ENCODE results near the gene RAB26. TPM values are rescaled to one million over a fixed set of nuclear protein-coding genes. Genes with fewer than 3 reads are reported as not detected.
"Not testable (repeated sequence)": the region's sequence is repeated elsewhere in the genome, so short reads cannot be mapped to it uniquely, and the experiment has no call there.

RAB26 gene
- total RNA-seq, 1 donor from 2014 or later = not detected

DNA sequence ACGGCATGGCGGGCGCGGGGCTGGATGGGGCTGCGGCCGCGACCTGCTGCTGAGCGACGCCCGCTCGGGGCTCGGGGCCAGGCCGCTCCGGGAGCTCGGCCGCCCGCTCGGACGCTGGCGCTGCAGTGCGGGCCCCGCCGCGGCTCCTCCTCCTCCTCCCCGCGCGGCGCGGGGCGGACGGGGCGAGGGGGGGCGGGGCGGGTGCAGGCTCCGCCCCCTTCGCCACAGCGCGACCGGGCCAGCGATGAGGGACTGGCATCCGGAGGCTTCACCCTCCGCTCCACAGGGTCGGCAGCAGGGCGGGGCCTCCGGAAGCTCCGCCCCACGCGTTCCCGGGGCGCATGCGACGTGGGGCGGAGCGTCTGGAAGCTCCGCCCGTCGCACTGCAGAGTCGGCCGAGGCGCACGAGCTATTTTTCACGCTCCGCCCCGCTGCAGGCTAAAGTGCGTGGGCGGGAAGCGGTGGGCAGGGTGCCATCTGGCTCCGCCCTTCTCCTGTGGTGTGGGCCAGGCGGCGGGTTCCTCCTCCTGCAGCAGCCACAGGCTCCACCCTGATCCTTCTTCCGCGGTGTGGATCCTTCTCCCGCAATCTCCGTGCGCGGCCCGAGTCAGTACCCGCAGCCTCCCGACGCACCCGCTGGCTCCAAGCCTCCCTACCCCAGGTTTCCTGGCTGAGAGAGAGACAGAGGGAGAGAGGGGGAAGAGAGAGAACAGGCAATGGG lies 12.5 kb upstream of the RAB26 start, which contains the start of gene PKD1:
Gene PKD1, minus strand, starts transcription at position 129 of the 721 bp plus-strand sequence. CDS start 209 bp downstream, outside the sequence.
- not testable (repeated sequence) for H3K4me1 ChIP-seq (ENCODE audit: control insufficient read depth in 3 of 3, insufficient read depth in 3 of 3, low read length in 3 of 3); H3K36me3 ChIP-seq (ENCODE audit: control insufficient read depth in 3 of 3, insufficient read depth in 3 of 3, low read length in 3 of 3); H3K9me3 ChIP-seq (ENCODE audit: control insufficient read depth in 3 of 3, low read length in 3 of 3); H3K27me3 ChIP-seq (ENCODE audit: control insufficient read depth in 3 of 3, insufficient read depth in 3 of 3, low read length in 3 of 3)
- peak within 1 kb of the TSS; percentile 68 for H3K27ac ChIP-seq (ENCODE audit: low read depth, low read length)
- H3K9ac ChIP-seq (ENCODE audit: low read depth in 1 of 3, low read length in 3 of 3) = peak within 1 kb of the TSS in 2 of 3 donors; percentile 38 to 50
- H3K4me3 ChIP-seq (ENCODE audit: low read length in 3 of 3) = peak within 1 kb of the TSS; percentile 58 to 64 (median 63)

- H3K4me3 ChIP-seq (ENCODE audit: low read length in 3 of 3) = no peak overlapping the region
- peaks cover 11 to 15% (median 12%) of the 10 kb centered on the region in 3 donors for H3K4me1 ChIP-seq (ENCODE audit: control insufficient read depth in 3 of 3, insufficient read depth in 3 of 3, low read length in 3 of 3)
- H3K27me3 ChIP-seq (ENCODE audit: control insufficient read depth in 3 of 3, insufficient read depth in 3 of 3, low read length in 3 of 3) = no peaks in the 10 kb centered on the region
- no peaks in the 10 kb centered on the region for H3K36me3 ChIP-seq (ENCODE audit: control insufficient read depth in 3 of 3, insufficient read depth in 3 of 3, low read length in 3 of 3)
- no peaks in the 10 kb centered on the region for H3K9me3 ChIP-seq (ENCODE audit: control insufficient read depth in 3 of 3, low read length in 3 of 3)
- no peak overlapping the region for H3K27ac ChIP-seq (ENCODE audit: low read depth, low read length)
- no peak overlapping the region for H3K9ac ChIP-seq (ENCODE audit: low read depth in 1 of 3, low read length in 3 of 3)
Measured at GRCh38 chr16:2142942-2143877, 5.2 kb upstream of the RAB26 start.

- no peak overlapping the region for H3K9ac ChIP-seq (ENCODE audit: low read depth in 1 of 3, low read length in 3 of 3)
- H3K4me3 ChIP-seq (ENCODE audit: low read length in 3 of 3) = no peak overlapping the region
- H3K36me3 ChIP-seq (ENCODE audit: control insufficient read depth in 3 of 3, insufficient read depth in 3 of 3, low read length in 3 of 3) = no peaks in the 10 kb centered on the region
- no peaks in the 10 kb centered on the region for H3K27me3 ChIP-seq (ENCODE audit: control insufficient read depth in 3 of 3, insufficient read depth in 3 of 3, low read length in 3 of 3)
- H3K9me3 ChIP-seq (ENCODE audit: control insufficient read depth in 3 of 3, low read length in 3 of 3) = no peaks in the 10 kb centered on the region
- H3K4me1 ChIP-seq (ENCODE audit: control insufficient read depth in 3 of 3, insufficient read depth in 3 of 3, low read length in 3 of 3) = peaks cover 12 to 20% (median 17%) of the 10 kb centered on the region in 3 donors
- H3K27ac ChIP-seq (ENCODE audit: low read depth, low read length) = no peak overlapping the region
Measured at GRCh38 chr16:2143878-2144485, 4.4 kb upstream of the RAB26 start.

DNA sequence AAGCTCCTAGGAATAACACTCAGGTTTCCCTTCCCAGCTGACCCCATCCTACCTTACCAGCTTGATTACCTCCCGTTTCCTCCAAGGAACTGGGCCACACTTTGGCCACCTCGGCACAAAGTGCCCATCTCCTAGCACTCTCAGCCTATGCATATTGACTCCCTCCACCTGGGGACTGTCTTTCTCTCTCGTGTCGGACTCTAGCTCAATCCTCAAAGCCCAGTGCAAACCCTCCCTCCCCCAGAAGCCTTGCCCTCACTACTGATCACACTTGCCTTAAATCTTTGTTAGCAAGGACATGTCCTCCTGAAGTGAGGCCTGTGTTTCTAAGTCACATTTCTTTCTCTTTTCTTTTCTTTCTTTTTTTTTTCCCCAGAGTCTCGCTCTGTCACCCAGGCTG lies 2.6 kb upstream of the RAB26 start:
- Histone ChIP-seq H3K27ac (ENCODE audit: low read depth, low read length) (no peak overlapping the region), H3K9me3 (ENCODE audit: control insufficient read depth in 3 of 3, low read length in 3 of 3) (no peaks in the 10 kb centered on the region), H3K4me3 (ENCODE audit: low read length in 3 of 3) (no peak overlapping the region), H3K4me1 (ENCODE audit: control insufficient read depth in 3 of 3, insufficient read depth in 3 of 3, low read length in 3 of 3) (peaks cover 21 to 35% (median 35%) of the 10 kb centered on the region in 3 donors), H3K27me3 (ENCODE audit: control insufficient read depth in 3 of 3, insufficient read depth in 3 of 3, low read length in 3 of 3) (no peaks in the 10 kb centered on the region), H3K36me3 (ENCODE audit: control insufficient read depth in 3 of 3, insufficient read depth in 3 of 3, low read length in 3 of 3) (no peaks in the 10 kb centered on the region), H3K9ac (ENCODE audit: low read depth in 1 of 3, low read length in 3 of 3) (no peak overlapping the region)

GRCh38 chr16:2147378-2147777 lies 1.0 kb upstream of the RAB26 start:
- Histone ChIP-seq H3K9me3 (ENCODE audit: control insufficient read depth in 3 of 3, low read length in 3 of 3) (no peaks in the 10 kb centered on the region), H3K4me3 (ENCODE audit: low read length in 3 of 3) (peak overlapping the region in 1 of 3 donors; percentile 77)

GRCh38 chr16:2148714-2149629 lies 547 bp downstream of the RAB26 start:
- no peaks in the 10 kb centered on the region for H3K27me3 ChIP-seq (ENCODE audit: control insufficient read depth in 3 of 3, insufficient read depth in 3 of 3, low read length in 3 of 3)
- H3K9ac ChIP-seq (ENCODE audit: low read depth in 1 of 3, low read length in 3 of 3) = peak overlapping the region in 1 of 3 donors; percentile 75
- peak overlapping the region in 2 of 3 donors; percentile 56 to 66 for H3K4me3 ChIP-seq (ENCODE audit: low read length in 3 of 3)
- peaks cover 4 to 10% (median 7%) of the 10 kb centered on the region in 3 donors for H3K36me3 ChIP-seq (ENCODE audit: control insufficient read depth in 3 of 3, insufficient read depth in 3 of 3, low read length in 3 of 3)
- peaks cover 51 to 66% (median 65%) of the 10 kb centered on the region in 3 donors for H3K4me1 ChIP-seq (ENCODE audit: control insufficient read depth in 3 of 3, insufficient read depth in 3 of 3, low read length in 3 of 3)
- H3K9me3 ChIP-seq (ENCODE audit: control insufficient read depth in 3 of 3, low read length in 3 of 3) = no peaks in the 10 kb centered on the region
- H3K27ac ChIP-seq (ENCODE audit: low read depth, low read length) = no peak overlapping the region

More at GRCh38 chr16:2147378-2147777, 1.0 kb upstream of the RAB26 start:
- Histone ChIP-seq H3K36me3 (ENCODE audit: control insufficient read depth in 3 of 3, insufficient read depth in 3 of 3, low read length in 3 of 3) (peaks cover 4 to 5% (median 4%) of the 10 kb centered on the region in 3 donors), H3K9ac (ENCODE audit: low read depth in 1 of 3, low read length in 3 of 3) (peak overlapping the region in 2 of 3 donors; percentile 60 to 88), H3K27me3 (ENCODE audit: control insufficient read depth in 3 of 3, insufficient read depth in 3 of 3, low read length in 3 of 3) (no peaks in the 10 kb centered on the region), H3K27ac (ENCODE audit: low read depth, low read length) (peak overlapping the region; percentile 82), H3K4me1 (ENCODE audit: control insufficient read depth in 3 of 3, insufficient read depth in 3 of 3, low read length in 3 of 3) (peaks cover 35 to 50% (median 49%) of the 10 kb centered on the region in 3 donors)

DNA sequence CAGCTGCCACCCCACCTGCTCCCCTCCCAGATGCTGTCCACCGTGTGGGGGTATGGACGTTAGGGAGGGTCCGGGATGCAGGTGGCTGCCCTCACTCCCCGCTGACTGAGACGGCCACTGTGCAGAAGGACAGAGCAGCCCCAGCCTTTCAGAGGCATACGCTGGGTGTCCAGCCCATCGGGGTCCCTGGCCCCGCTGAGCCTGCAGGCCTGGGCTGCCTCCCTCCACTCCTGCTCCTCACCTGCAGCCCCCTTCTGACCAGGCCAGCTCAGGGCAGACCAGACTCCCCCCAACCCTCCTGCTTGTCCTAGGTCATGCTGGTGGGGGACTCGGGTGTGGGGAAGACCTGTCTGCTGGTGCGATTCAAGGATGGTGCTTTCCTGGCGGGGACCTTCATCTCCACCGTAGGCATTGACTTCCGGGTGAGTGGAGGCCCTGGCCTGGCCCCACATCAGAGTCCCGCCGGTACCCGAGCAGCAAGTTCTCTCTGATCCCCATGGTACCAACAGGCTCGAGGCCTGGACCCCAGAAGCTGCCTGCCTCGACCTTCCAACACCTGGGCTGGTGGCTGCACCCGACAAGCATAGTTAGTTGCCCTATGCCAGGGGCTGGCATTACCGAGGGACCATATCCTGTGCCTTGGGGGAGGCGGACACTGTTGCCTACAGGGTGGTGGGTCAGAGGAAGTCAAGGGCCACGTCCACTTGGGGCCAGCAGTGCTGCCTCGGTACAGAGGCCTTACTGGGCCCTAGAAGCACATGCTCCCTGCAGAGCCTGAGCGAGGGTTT lies 1.4 kb downstream of the RAB26 start:
- Histone ChIP-seq H3K27ac (ENCODE audit: low read depth, low read length) (no peak overlapping the region), H3K27me3 (ENCODE audit: control insufficient read depth in 3 of 3, insufficient read depth in 3 of 3, low read length in 3 of 3) (no peaks in the 10 kb centered on the region), H3K36me3 (ENCODE audit: control insufficient read depth in 3 of 3, insufficient read depth in 3 of 3, low read length in 3 of 3) (peaks cover 4 to 10% (median 8%) of the 10 kb centered on the region in 3 donors), H3K4me1 (ENCODE audit: control insufficient read depth in 3 of 3, insufficient read depth in 3 of 3, low read length in 3 of 3) (peaks cover 58 to 75% (median 73%) of the 10 kb centered on the region in 3 donors), H3K4me3 (ENCODE audit: low read length in 3 of 3) (no peak overlapping the region), H3K9me3 (ENCODE audit: control insufficient read depth in 3 of 3, low read length in 3 of 3) (no peaks in the 10 kb centered on the region), H3K9ac (ENCODE audit: low read depth in 1 of 3, low read length in 3 of 3) (peak overlapping the region in 1 of 3 donors; percentile 98)

- peaks cover 61 to 78% (median 76%) of the 10 kb centered on the region in 3 donors for H3K4me1 ChIP-seq (ENCODE audit: control insufficient read depth in 3 of 3, insufficient read depth in 3 of 3, low read length in 3 of 3)
- H3K9ac ChIP-seq (ENCODE audit: low read depth in 1 of 3, low read length in 3 of 3) = peak overlapping the region in 1 of 3 donors; percentile 98
Measured at GRCh38 chr16:2150418-2151187, 2.2 kb downstream of the RAB26 start.

More at GRCh38 chr16:2150418-2151187, 2.2 kb downstream of the RAB26 start:
- Histone ChIP-seq H3K9me3 (ENCODE audit: control insufficient read depth in 3 of 3, low read length in 3 of 3) (no peaks in the 10 kb centered on the region), H3K36me3 (ENCODE audit: control insufficient read depth in 3 of 3, insufficient read depth in 3 of 3, low read length in 3 of 3) (peaks cover 4 to 10% (median 9%) of the 10 kb centered on the region in 3 donors), H3K4me3 (ENCODE audit: low read length in 3 of 3) (no peak overlapping the region), H3K27ac (ENCODE audit: low read depth, low read length) (no peak overlapping the region), H3K27me3 (ENCODE audit: control insufficient read depth in 3 of 3, insufficient read depth in 3 of 3, low read length in 3 of 3) (no peaks in the 10 kb centered on the region)

Data from skeletal muscle tissue (tissue), 4 donors.